NCI-H1930 (cell line): ENCODE results near the gene LATS1.
"Not testable (repeated sequence)": the region's sequence is repeated elsewhere in the genome, so short reads cannot be mapped to it uniquely, and the experiment has no call there.

Source experiments
- DNase-seq, 2 experiments: peaks; one replicate each; lab custom pipeline; 2025; lab: John Stamatoyannopoulos, UW

LATS1 gene

GRCh38 chr6:149717588-149718458 is at the start of gene LATS1:
TSS of gene LATS1 (minus strand) at chr6:149718101. CDS start at chr6:149702126, 15,975 bp downstream.
- DNase-seq: peak; percentile 63 to 77

- no peak for DNase-seq
Measured at GRCh38 chr6:149766156-149766769, 48.4 kb upstream of the LATS1 start.

- DNase-seq: no peak
Measured at GRCh38 chr6:149763866-149764265, 46.0 kb upstream of the LATS1 start.

- DNase-seq: no peak
Measured at GRCh38 chr6:149761438-149761837, 43.5 kb upstream of the LATS1 start.

GRCh38 chr6:149756261-149756636 is 38.3 kb upstream of the LATS1 start:
- DNase-seq: no peak

- no peak for DNase-seq
Measured at GRCh38 chr6:149755300-149756260, 37.7 kb upstream of the LATS1 start.

GRCh38 chr6:149754548-149754947 is 36.6 kb upstream of the LATS1 start:
- DNase-seq: no peak

GRCh38 chr6:149753374-149753637 is 35.4 kb upstream of the LATS1 start:
- not testable (repeated sequence) for DNase-seq

GRCh38 chr6:149752600-149753373 is 34.9 kb upstream of the LATS1 start:
- no peak for DNase-seq

- not testable (repeated sequence) for DNase-seq
Measured at GRCh38 chr6:149751920-149752319, 34.0 kb upstream of the LATS1 start.

- DNase-seq: no peak
Measured at GRCh38 chr6:149751239-149751638, 33.3 kb upstream of the LATS1 start.

GRCh38 chr6:149750136-149750609 is 32.3 kb upstream of the LATS1 start:
- DNase-seq: peak; percentile 15 to 22

- peak; percentile 67 to 89 for DNase-seq
Measured at GRCh38 chr6:149749594-149750135, 31.8 kb upstream of the LATS1 start, which contains the start of gene PCMT1. TSS of gene PCMT1 (plus strand) at chr6:149749741. CDS start at chr6:149749902, 161 bp downstream.

- not testable (repeated sequence) for DNase-seq
Measured at GRCh38 chr6:149749082-149749593, 31.2 kb upstream of the LATS1 start.

GRCh38 chr6:149746147-149746946 is 28.4 kb upstream of the LATS1 start, which contains the start of gene NUP43:
TSS of gene NUP43 (minus strand) at chr6:149746529. CDS start at chr6:149746495, 34 bp downstream.
- DNase-seq: peak; percentile 79 to 87

GRCh38 chr6:149745252-149745651 is 27.4 kb upstream of the LATS1 start:
- DNase-seq: not testable (repeated sequence)

GRCh38 chr6:149734915-149735314 is 17.0 kb upstream of the LATS1 start:
- no peak for DNase-seq

- DNase-seq: no peak
Measured at GRCh38 chr6:149733089-149733720, 15.3 kb upstream of the LATS1 start.

GRCh38 chr6:149729824-149730223 is 11.9 kb upstream of the LATS1 start:
- DNase-seq: no peak
